ENCODE measurements around the gene EEF1B2.

GRCh38 chr2:206176121-206176520 lies 16.4 kb downstream of the EEF1B2 start:
- TF ChIP-seq GATA3 (IDR thresholded peaks at IDR 0.05; ENCODE audit: low read depth, low read length), result no peak
- TF ChIP-seq GATA2 (IDR thresholded peaks at IDR 0.05; ENCODE audit: low read depth, low read length), result no peak

Measured in SH-SY5Y (cell line).